CD1c-positive myeloid dendritic cell (primary cell): ENCODE data around the gene OSBPL10.

Experiments used
- DNase-seq: peaks from one replicate; pipeline ENCODE4 v3.0.0-alpha.2; 2016; ENCODE audit errors: extremely low spot score

The OSBPL10 gene

GRCh38 chr3:31621314-31621713 is 359.7 kb downstream of the OSBPL10 start:
- DNase-seq: no peak

- no peak for DNase-seq
These were observed 360.4 kb downstream of the OSBPL10 start for GRCh38 chr3:31620656-31621055.

- no peak for DNase-seq
These were observed 364.4 kb downstream of the OSBPL10 start for GRCh38 chr3:31616711-31617110.

- no peak for DNase-seq
These were observed 365.8 kb downstream of the OSBPL10 start for GRCh38 chr3:31615071-31615875.

GRCh38 chr3:31614162-31614921 is 366.7 kb downstream of the OSBPL10 start:
- no peak for DNase-seq

- no peak for DNase-seq
These were observed 367.4 kb downstream of the OSBPL10 start for GRCh38 chr3:31613654-31614053.

- no peak for DNase-seq
These were observed 367.9 kb downstream of the OSBPL10 start for GRCh38 chr3:31613177-31613576.
